GM12874 (cell line): Measurements from ENCODE around the gene BCR.

Experiments used
- TF ChIP-seq, protein P1 (sequence below): IDR thresholded peaks from 2 replicates; pipeline ENCODE4 v1.5.1; 2011; ENCODE audit warnings: low read depth, mild to moderate bottlenecking, control low read depth, low read length, moderate library complexity; ENCODE audit not compliant: insufficient read depth

The BCR gene

GRCh38 chr22:23221351-23221804 is 41.1 kb downstream of the BCR start:
- TF ChIP-seq, protein P1, sequence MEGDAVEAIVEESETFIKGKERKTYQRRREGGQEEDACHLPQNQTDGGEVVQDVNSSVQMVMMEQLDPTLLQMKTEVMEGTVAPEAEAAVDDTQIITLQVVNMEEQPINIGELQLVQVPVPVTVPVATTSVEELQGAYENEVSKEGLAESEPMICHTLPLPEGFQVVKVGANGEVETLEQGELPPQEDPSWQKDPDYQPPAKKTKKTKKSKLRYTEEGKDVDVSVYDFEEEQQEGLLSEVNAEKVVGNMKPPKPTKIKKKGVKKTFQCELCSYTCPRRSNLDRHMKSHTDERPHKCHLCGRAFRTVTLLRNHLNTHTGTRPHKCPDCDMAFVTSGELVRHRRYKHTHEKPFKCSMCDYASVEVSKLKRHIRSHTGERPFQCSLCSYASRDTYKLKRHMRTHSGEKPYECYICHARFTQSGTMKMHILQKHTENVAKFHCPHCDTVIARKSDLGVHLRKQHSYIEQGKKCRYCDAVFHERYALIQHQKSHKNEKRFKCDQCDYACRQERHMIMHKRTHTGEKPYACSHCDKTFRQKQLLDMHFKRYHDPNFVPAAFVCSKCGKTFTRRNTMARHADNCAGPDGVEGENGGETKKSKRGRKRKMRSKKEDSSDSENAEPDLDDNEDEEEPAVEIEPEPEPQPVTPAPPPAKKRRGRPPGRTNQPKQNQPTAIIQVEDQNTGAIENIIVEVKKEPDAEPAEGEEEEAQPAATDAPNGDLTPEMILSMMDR, result no peak

DNA sequence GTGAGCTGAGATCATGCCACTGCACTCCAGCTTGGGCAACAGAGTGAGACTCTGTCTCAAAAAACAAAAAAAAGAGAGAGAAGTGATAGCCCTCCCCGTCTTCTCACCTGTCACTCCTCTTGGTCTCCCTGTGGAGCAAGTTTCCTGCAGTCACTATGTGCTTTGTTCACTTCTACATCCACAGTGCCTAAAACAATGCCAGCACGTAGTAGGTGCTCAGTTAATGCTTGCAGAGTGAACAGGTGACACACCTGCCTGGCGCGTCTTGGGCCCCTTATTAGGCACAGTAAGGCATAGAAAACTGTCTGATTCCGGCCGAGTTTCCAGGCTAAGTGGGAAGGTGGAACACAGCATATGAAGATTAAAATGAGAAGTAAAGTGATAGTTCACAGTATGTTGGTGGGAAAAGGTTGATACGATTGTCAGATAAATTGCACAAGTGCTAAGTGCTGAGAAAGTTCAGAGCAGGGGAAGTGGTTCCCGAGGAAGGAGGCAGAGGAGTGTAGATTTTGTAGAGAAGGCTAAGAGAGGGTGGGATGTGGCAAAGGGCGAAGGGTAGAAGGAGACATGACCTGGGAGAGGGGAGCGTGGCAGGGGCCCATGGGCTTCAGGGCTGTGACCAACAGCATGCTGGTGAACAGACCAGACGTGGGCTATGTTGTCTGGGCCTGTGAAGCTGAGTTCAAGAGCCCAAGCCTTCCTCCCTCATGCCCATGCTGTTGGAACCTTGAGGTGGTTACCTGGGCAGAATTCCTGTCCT is 41.9 kb downstream of the BCR start:
- TF ChIP-seq, protein P1, result no peak

GRCh38 chr22:23222793-23223568 is 42.7 kb downstream of the BCR start:
- TF ChIP-seq, protein P1, result no peak

GRCh38 chr22:23223569-23224317 is 43.4 kb downstream of the BCR start:
- TF ChIP-seq, protein P1, result no peak

GRCh38 chr22:23224846-23225245 is 44.5 kb downstream of the BCR start:
- TF ChIP-seq, protein P1, result no peak

- TF ChIP-seq, protein P1, result no peak
These were observed 45.0 kb downstream of the BCR start for GRCh38 chr22:23225337-23225723.
